HG03571 (cell line): Measurements from ENCODE around the gene IL24.
A peak's percentile ranks its signal among the peaks of the same experiment; 100 is the strongest.

Experiments
- ATAC-seq: cut with Tn5 transposase; IDR thresholded peaks from one replicate; pipeline ENCODE4 v1.9.1; 2021; ENCODE audit not compliant: unreplicated experiment

The IL24 gene

GRCh38 chr1:206949641-206950040 is 52.4 kb downstream of the IL24 start:
- ATAC-seq: no peak

GRCh38 chr1:206951318-206952100 is 54.3 kb downstream of the IL24 start:
- ATAC-seq: peak; percentile 56

DNA sequence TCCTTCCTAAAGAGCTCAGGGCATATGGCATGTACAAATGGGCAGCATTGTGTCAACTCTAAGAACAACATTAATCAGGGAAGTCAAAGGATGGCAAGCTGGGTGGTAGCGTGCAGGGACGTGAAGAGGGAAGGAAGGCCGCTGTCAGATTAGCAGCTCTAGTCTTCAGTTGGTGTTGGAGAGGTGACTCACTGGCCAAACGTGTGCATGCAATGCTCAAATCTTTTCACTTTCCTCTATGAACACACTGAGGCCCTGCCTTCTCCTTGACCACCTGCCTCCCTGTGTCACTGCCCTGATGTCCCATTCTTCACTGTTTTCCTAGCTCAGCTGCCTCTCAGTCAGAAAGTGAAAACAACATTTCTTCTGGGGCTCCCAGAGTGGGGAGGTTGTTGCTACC is 54.9 kb downstream of the IL24 start:
- ATAC-seq: no peak

GRCh38 chr1:206953126-206953525 is 55.9 kb downstream of the IL24 start:
- no peak for ATAC-seq

GRCh38 chr1:206953626-206954025 is 56.4 kb downstream of the IL24 start:
- ATAC-seq: no peak
